ENCODE data around the gene PRKCB. TPM values are rescaled to one million over a fixed set of nuclear protein-coding genes. Genes with fewer than 3 reads are reported as not detected.

Gene PRKCB
- total RNA-seq, 1 experiment from 2014 or later = not detected

DNA sequence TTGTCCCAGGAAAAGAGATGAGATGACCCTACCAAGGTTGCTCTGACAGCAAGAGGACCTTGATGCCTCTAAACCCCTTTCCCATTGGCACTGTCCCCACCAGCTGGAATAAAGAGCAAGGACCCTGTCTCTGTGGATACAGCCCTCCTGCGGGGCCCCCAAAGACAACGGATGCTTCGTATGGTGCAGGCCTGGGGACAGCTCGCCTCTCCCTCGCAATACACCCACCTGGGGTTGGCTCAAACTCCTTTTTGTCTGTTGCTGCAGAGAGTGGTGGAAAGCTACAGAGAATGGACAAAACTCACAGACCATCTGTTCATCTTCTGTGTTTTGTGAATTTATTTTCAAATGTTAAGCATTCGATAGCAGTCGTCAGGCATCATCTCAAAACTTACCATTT lies 392.7 kb downstream of the PRKCB start:
- H3K4me1 ChIP-seq (ENCODE audit: insufficient read depth, low read length) = no peaks in the 10 kb centered on the region
- POLR2A ChIA-PET (ENCODE audit: unreplicated experiment) = no interaction called here
- TF ChIP-seq EZH2phosphoT487 (IDR thresholded peaks at IDR 0.05; ENCODE audit: borderline replicate concordance, low read length) (no peak), EZH2 (IDR thresholded peaks at IDR 0.05; ENCODE audit: low read length, unreplicated experiment) (no peak)
- TF ChIP-seq, protein P1, sequence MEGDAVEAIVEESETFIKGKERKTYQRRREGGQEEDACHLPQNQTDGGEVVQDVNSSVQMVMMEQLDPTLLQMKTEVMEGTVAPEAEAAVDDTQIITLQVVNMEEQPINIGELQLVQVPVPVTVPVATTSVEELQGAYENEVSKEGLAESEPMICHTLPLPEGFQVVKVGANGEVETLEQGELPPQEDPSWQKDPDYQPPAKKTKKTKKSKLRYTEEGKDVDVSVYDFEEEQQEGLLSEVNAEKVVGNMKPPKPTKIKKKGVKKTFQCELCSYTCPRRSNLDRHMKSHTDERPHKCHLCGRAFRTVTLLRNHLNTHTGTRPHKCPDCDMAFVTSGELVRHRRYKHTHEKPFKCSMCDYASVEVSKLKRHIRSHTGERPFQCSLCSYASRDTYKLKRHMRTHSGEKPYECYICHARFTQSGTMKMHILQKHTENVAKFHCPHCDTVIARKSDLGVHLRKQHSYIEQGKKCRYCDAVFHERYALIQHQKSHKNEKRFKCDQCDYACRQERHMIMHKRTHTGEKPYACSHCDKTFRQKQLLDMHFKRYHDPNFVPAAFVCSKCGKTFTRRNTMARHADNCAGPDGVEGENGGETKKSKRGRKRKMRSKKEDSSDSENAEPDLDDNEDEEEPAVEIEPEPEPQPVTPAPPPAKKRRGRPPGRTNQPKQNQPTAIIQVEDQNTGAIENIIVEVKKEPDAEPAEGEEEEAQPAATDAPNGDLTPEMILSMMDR (conservative IDR thresholded peaks at IDR 0.05; ENCODE audit: low read depth, low read length) = no peak

DNA sequence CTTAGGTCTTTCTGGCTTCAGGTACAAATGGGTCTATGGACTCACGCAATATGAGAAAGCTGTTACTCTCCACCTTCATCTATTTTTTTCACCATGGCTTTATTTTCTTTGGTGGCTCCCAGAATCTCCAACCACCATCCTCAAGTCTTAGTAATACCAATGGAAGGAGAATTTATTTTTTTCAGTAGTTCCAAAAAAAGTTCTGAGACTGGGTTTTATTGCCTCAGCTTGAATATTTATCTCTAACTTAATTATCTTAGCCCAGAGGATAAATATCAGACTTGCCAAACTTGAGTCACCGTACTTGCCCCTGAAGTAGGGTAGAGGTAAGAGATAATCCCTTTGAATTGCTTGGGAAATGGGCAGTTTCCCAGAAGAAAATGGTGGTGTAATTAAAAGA lies 397.2 kb downstream of the PRKCB start:
- ATAC-seq (no peak), DNase-seq (no peak)
- Histone ChIP-seq H2AFZ (ENCODE audit: low read length) (no peak overlapping the region), H3K4me3 (ENCODE audit: low read length) (no peak overlapping the region), H3K27me3 (ENCODE audit: low read length) (no peaks in the 10 kb centered on the region), H4K20me1 (ENCODE audit: low read length) (no peaks in the 10 kb centered on the region), H3F3A (ENCODE audit: low read length, unreplicated experiment) (no peaks in the 10 kb centered on the region), H3K9me3 (ENCODE audit: low read length) (no peaks in the 10 kb centered on the region), H3K27ac (ENCODE audit: low read length) (no peak overlapping the region), H3K9ac (ENCODE audit: low read length) (no peak overlapping the region), H3K4me2 (ENCODE audit: low read length) (no peak overlapping the region), H3K4me1 (ENCODE audit: insufficient read depth, low read length) (no peaks in the 10 kb centered on the region), H3K9me2 (replicated peaks; ENCODE audit: low read length) (no peaks in the 10 kb centered on the region), H3K79me2 (ENCODE audit: low read length) (no peaks in the 10 kb centered on the region), H3K36me3 (ENCODE audit: low read depth, low read length) (no peaks in the 10 kb centered on the region)
- POLR2A ChIA-PET (ENCODE audit: unreplicated experiment) = no interaction called here
- BruUV-seq (replicated peaks) = no TSS peak
- TF ChIP-seq, protein P1 (conservative IDR thresholded peaks at IDR 0.05; ENCODE audit: low read depth, low read length) = no peak
- TF ChIP-seq EZH2 (IDR thresholded peaks at IDR 0.05; ENCODE audit: low read length, unreplicated experiment) = no peak
- no peak for TF ChIP-seq EZH2phosphoT487 (IDR thresholded peaks at IDR 0.05; ENCODE audit: borderline replicate concordance, low read length)
- CTCF ChIA-PET = no interaction called here
- intact Hi-C loops (cut with micrococcal nuclease) = no loop called here

More for the DNA sequence above, 392.7 kb downstream of the PRKCB start:
- Histone ChIP-seq H2AFZ (ENCODE audit: low read length) (no peak overlapping the region), H3K9me3 (ENCODE audit: low read length) (no peaks in the 10 kb centered on the region), H3K9me2 (replicated peaks; ENCODE audit: low read length) (no peaks in the 10 kb centered on the region), H4K20me1 (ENCODE audit: low read length) (no peaks in the 10 kb centered on the region), H3K36me3 (ENCODE audit: low read depth, low read length) (no peaks in the 10 kb centered on the region), H3K79me2 (ENCODE audit: low read length) (no peaks in the 10 kb centered on the region), H3F3A (ENCODE audit: low read length, unreplicated experiment) (no peaks in the 10 kb centered on the region), H3K27me3 (ENCODE audit: low read length) (no peaks in the 10 kb centered on the region), H3K9ac (ENCODE audit: low read length) (no peak overlapping the region), H3K4me3 (ENCODE audit: low read length) (no peak overlapping the region), H3K4me2 (ENCODE audit: low read length) (no peak overlapping the region), H3K27ac (ENCODE audit: low read length) (no peak overlapping the region)
- intact Hi-C loops (cut with micrococcal nuclease) = no loop called here
- ATAC-seq (no peak), DNase-seq (no peak)
- no TSS peak for BruUV-seq (replicated peaks)
- CTCF ChIA-PET = no interaction called here

DNA sequence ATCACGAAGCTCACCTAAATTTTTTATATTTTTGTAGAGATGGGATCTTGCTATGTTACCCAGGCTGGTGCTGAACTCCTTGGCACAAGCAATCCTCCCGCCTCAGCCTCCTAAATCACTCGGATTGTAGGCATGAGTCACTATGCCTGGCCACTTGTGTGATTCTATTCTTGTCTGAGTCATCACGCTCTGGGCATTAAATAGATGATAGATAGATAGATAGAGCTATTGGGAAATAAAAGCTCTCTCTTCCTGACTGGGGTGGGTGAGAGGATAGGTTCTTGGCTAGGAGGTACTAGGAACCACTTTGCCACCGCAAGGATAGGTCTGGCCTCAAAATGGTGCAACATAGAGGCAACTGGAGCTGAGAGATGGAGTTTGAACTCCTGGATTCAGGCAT lies 399.0 kb downstream of the PRKCB start:
- Histone ChIP-seq H3F3A (ENCODE audit: low read length, unreplicated experiment) (no peaks in the 10 kb centered on the region), H3K79me2 (ENCODE audit: low read length) (no peaks in the 10 kb centered on the region), H3K4me1 (ENCODE audit: insufficient read depth, low read length) (no peaks in the 10 kb centered on the region), H3K9ac (ENCODE audit: low read length) (no peak overlapping the region), H3K4me3 (ENCODE audit: low read length) (no peak overlapping the region), H3K36me3 (ENCODE audit: low read depth, low read length) (no peaks in the 10 kb centered on the region), H3K27me3 (ENCODE audit: low read length) (no peaks in the 10 kb centered on the region), H2AFZ (ENCODE audit: low read length) (no peak overlapping the region), H3K27ac (ENCODE audit: low read length) (no peak overlapping the region), H3K4me2 (ENCODE audit: low read length) (no peak overlapping the region), H3K9me3 (ENCODE audit: low read length) (no peaks in the 10 kb centered on the region), H4K20me1 (ENCODE audit: low read length) (no peaks in the 10 kb centered on the region), H3K9me2 (replicated peaks; ENCODE audit: low read length) (no peaks in the 10 kb centered on the region)
- intact Hi-C loops (cut with micrococcal nuclease) = no loop called here
- no TSS peak for BruUV-seq (replicated peaks)
- CTCF ChIA-PET = no interaction called here
- POLR2A ChIA-PET (ENCODE audit: unreplicated experiment) = no interaction called here
- ATAC-seq = no peak
- TF ChIP-seq, protein P1 (conservative IDR thresholded peaks at IDR 0.05; ENCODE audit: low read depth, low read length) = no peak
- DNase-seq = no peak

All from PC-3 (cell line).